HL-60 (cell line): Measurements from ENCODE around the gene DDX50.
"Not testable (repeated sequence)": the region's sequence is repeated elsewhere in the genome, so short reads cannot be mapped to it uniquely, and the experiment has no call there.

Experiments
- DNase-seq, 2 experiments: peaks; one replicate each; pipeline ENCODE4 v3.0.0-alpha.2; 2010 to 2020; ENCODE audit warnings: low read depth in 1 of 2, low spot score in 1 of 2
- H3K27ac ChIP-seq: fragments of 250-450 bp; sonication (Bioruptor Pico); replicated peaks from 2 replicates; pipeline ENCODE4 v1.5.1; 2020; ENCODE audit warnings: mild to moderate bottlenecking, moderate library complexity
- H3K27me3 ChIP-seq: fragments of 250-450 bp; sonication (Bioruptor Pico); 2 replicates; pipeline ENCODE4 v1.5.1; 2021; ENCODE audit warnings: mild to moderate bottlenecking, moderate library complexity; ENCODE audit not compliant: insufficient read depth, poor library complexity, severe bottlenecking
- H3K4me3 ChIP-seq: replicated peaks from 2 replicates; pipeline ENCODE4 v1.5.1; 2011; ENCODE audit warnings: mild to moderate bottlenecking, control low read depth, low read length; ENCODE audit not compliant: insufficient read depth
- CTCF ChIP-seq: IDR thresholded peaks from one replicate; pipeline ENCODE4 v1.5.1; 2011; ENCODE audit warnings: low read length, control low read depth, inconsistent platforms; ENCODE audit not compliant: insufficient read depth
- GABPA ChIP-seq: IDR thresholded peaks from 2 replicates; pipeline ENCODE4 v1.6.1; 2012; ENCODE audit warnings: low read depth
- POLR2AphosphoS5 ChIP-seq: IDR thresholded peaks from 2 replicates; pipeline ENCODE4 v1.6.1; 2012; ENCODE audit warnings: low read depth
- REST ChIP-seq: IDR thresholded peaks from 2 replicates; pipeline ENCODE4 v1.6.1; 2012; ENCODE audit warnings: low read depth; ENCODE audit not compliant: insufficient replicate concordance
- SPI1 ChIP-seq: IDR thresholded peaks from 2 replicates; pipeline ENCODE4 v1.6.1; 2012; ENCODE audit warnings: low read depth, mild to moderate bottlenecking, borderline replicate concordance

The DDX50 gene

GRCh38 chr10:68925489-68925888 is 24.4 kb downstream of the DDX50 start:
- H3K27me3 ChIP-seq = no peaks in the 10 kb centered on the region
- H3K27ac ChIP-seq = no peak overlapping the region
- DNase-seq = no peak
- H3K4me3 ChIP-seq = no peak overlapping the region
- no peak for TF ChIP-seq REST
- TF ChIP-seq POLR2AphosphoS5 = no peak
- no peak for TF ChIP-seq GABPA
- no peak for TF ChIP-seq SPI1
- no peak for TF ChIP-seq CTCF

- H3K4me3 ChIP-seq, H3K27ac ChIP-seq, DNase-seq, H3K27me3 ChIP-seq: not testable (repeated sequence)
Observed at GRCh38 chr10:68929157-68929556, 28.0 kb downstream of the DDX50 start.

- not testable (repeated sequence) for H3K27ac ChIP-seq, H3K27me3 ChIP-seq, H3K4me3 ChIP-seq, DNase-seq
Observed at GRCh38 chr10:68929888-68930287, 28.8 kb downstream of the DDX50 start.

GRCh38 chr10:68932860-68933259 is 31.7 kb downstream of the DDX50 start:
- H3K4me3 ChIP-seq, H3K27me3 ChIP-seq, DNase-seq, H3K27ac ChIP-seq: not testable (repeated sequence)

GRCh38 chr10:68934994-68935393 is 33.9 kb downstream of the DDX50 start:
- H3K27ac ChIP-seq = no peak overlapping the region
- no peak for TF ChIP-seq GABPA
- no peak for TF ChIP-seq POLR2AphosphoS5
- TF ChIP-seq SPI1 = no peak
- TF ChIP-seq CTCF = no peak
- no peak for TF ChIP-seq REST
- DNase-seq = no peak
- no peaks in the 10 kb centered on the region for H3K27me3 ChIP-seq
- H3K4me3 ChIP-seq = no peak overlapping the region
